ENCODE data around the gene KNOP1.
"Not testable (repeated sequence)": the region's sequence is repeated elsewhere in the genome, so short reads cannot be mapped to it uniquely, and the experiment has no call there.

KNOP1 gene

GRCh38 chr16:19737306-19738038, 19.4 kb upstream of the KNOP1 start:
- DNase-seq, result no peak

GRCh38 chr16:19735074-19735867, 17.2 kb upstream of the KNOP1 start:
- no peak for DNase-seq

- no peak for DNase-seq
Observed at GRCh38 chr16:19733551-19733950, 15.5 kb upstream of the KNOP1 start.

- no peak for DNase-seq
Observed at GRCh38 chr16:19728636-19728965, 10.6 kb upstream of the KNOP1 start.

GRCh38 chr16:19722981-19723380, 5.0 kb upstream of the KNOP1 start:
- DNase-seq, result no peak

GRCh38 chr16:19722269-19722952, 4.4 kb upstream of the KNOP1 start:
- no peak for DNase-seq

- peak; percentile 42 for DNase-seq
Observed at GRCh38 chr16:19718624-19718965, 568 bp upstream of the KNOP1 start.

GRCh38 chr16:19717314-19717713, 713 bp downstream of the KNOP1 start:
- DNase-seq, result peak; percentile 30

- DNase-seq, result not testable (repeated sequence)
Observed at GRCh38 chr16:19716728-19717127, 1.3 kb downstream of the KNOP1 start.

GRCh38 chr16:19716183-19716582, 1.8 kb downstream of the KNOP1 start:
- DNase-seq, result no peak

GRCh38 chr16:19715566-19715965, 2.5 kb downstream of the KNOP1 start:
- no peak for DNase-seq

GRCh38 chr16:19713697-19714096, 4.3 kb downstream of the KNOP1 start:
- DNase-seq, result no peak

GRCh38 chr16:19712418-19713058, 5.5 kb downstream of the KNOP1 start:
- no peak for DNase-seq

- DNase-seq, result no peak
Observed at GRCh38 chr16:19711643-19712042, 6.4 kb downstream of the KNOP1 start.

- DNase-seq, result no peak
Observed at GRCh38 chr16:19710991-19711545, 7.0 kb downstream of the KNOP1 start.

GRCh38 chr16:19710191-19710908, 7.7 kb downstream of the KNOP1 start:
- DNase-seq, result no peak

- DNase-seq, result no peak
Observed at GRCh38 chr16:19709381-19710136, 8.5 kb downstream of the KNOP1 start.

- DNase-seq, result no peak
Observed at GRCh38 chr16:19708296-19709205, 9.5 kb downstream of the KNOP1 start.

- no peak for DNase-seq
Observed at GRCh38 chr16:19707569-19708295, 10.3 kb downstream of the KNOP1 start.

GRCh38 chr16:19706846-19707245, 11.2 kb downstream of the KNOP1 start:
- no peak for DNase-seq
